CD4-positive, alpha-beta memory T cell (primary cell): ENCODE data around the gene WRNIP1. TPM values are rescaled to one million over a fixed set of nuclear protein-coding genes. Genes with fewer than 3 reads are reported as not detected.

ENCODE experiments used
- CTCF ChIA-PET: fragments of 350-600 bp; sonication (Branson Sonifier 250); formaldehyde crosslinking; loops from one replicate; lab custom pipeline; 2021; ENCODE audit warnings: inconsistent platforms; ENCODE audit not compliant: partially characterized antibody; lab: Charles Lee
- POLR2A ChIA-PET: fragments of 350-600 bp; sonication (Branson Sonifier 250); formaldehyde crosslinking; loops from one replicate; lab custom pipeline; 2021; ENCODE audit not compliant: partially characterized antibody; lab: Charles Lee
- DNase-seq, 5 donors: peaks; one replicate each; pipeline versions ENCODE4 v3.0.0 to v3.0.0-alpha.2; 2020 to 2022; ENCODE audit warnings: mixed read lengths in 1 of 5
- H3K27ac ChIP-seq: one replicate; pipeline ENCODE4 v1.7.0; 2013; ENCODE audit warnings: low read depth, low read length
- H3K27me3 ChIP-seq: 2 replicates; pipeline ENCODE4 v1.7.0; 2013; ENCODE audit warnings: mild to moderate bottlenecking, low read length, moderate library complexity; ENCODE audit not compliant: insufficient read depth
- H3K36me3 ChIP-seq: 2 replicates; pipeline ENCODE4 v1.7.0; 2013; ENCODE audit warnings: mild to moderate bottlenecking, low read length, moderate library complexity; ENCODE audit not compliant: insufficient read depth
- H3K4me1 ChIP-seq: 2 replicates; pipeline ENCODE4 v1.7.0; 2013; ENCODE audit warnings: mild to moderate bottlenecking, low read length, moderate library complexity; ENCODE audit not compliant: insufficient read depth
- H3K4me3 ChIP-seq, 2 donors: one replicate each; pipeline ENCODE4 v1.7.0; 2013; ENCODE audit warnings: low read length in 2 of 2, mild to moderate bottlenecking in 1 of 2
- H3K9me3 ChIP-seq, 2 donors: one replicate each; pipeline ENCODE4 v1.7.0; 2013; ENCODE audit warnings: low read length in 2 of 2, control low read depth in 1 of 2; ENCODE audit not compliant: control insufficient read depth in 1 of 2
- H3K27ac Mint-ChIP-seq, 7 donors: one replicate each; pipeline ENCODE4 v1.8.0; 2020 to 2021; ENCODE audit warnings: mixed read lengths in 7 of 7, mild to moderate bottlenecking in 6 of 7, inconsistent platforms in 3 of 7, moderate library complexity in 3 of 7
- H3K27me3 Mint-ChIP-seq, 2 donors: one replicate each; pipeline ENCODE4 v1.8.0; 2020 to 2021; ENCODE audit warnings: mixed read lengths in 2 of 2
- H3K36me3 Mint-ChIP-seq, 2 donors: one replicate each; pipeline ENCODE4 v1.8.0; 2020 to 2021; ENCODE audit warnings: mixed read lengths in 2 of 2, inconsistent platforms in 1 of 2, mild to moderate bottlenecking in 1 of 2
- H3K4me1 Mint-ChIP-seq, 4 donors: one replicate each; pipeline ENCODE4 v1.8.0; 2020 to 2021; ENCODE audit warnings: mixed read lengths in 4 of 4, mild to moderate bottlenecking in 1 of 4
- H3K4me3 Mint-ChIP-seq, 8 donors: one replicate each; pipeline ENCODE4 v1.8.0; 2020 to 2021; ENCODE audit warnings: mixed read lengths in 8 of 8, mild to moderate bottlenecking in 7 of 8, moderate library complexity in 6 of 8, inconsistent platforms in 3 of 8
- H3K9me3 Mint-ChIP-seq, 8 donors: one replicate each; pipeline ENCODE4 v1.8.0; 2020 to 2021; ENCODE audit warnings: mixed read lengths in 8 of 8, mild to moderate bottlenecking in 5 of 8, inconsistent platforms in 3 of 8, moderate library complexity in 1 of 8
- intact Hi-C: fragments of 100-400 bp; cut with micrococcal nuclease; formaldehyde crosslinking; loops from one replicate; pipeline ENCODE4 v1.15.1; 2023
- polyA plus RNA-seq, 2 donors: library from polyadenylated mRNA; unstranded; fragments of 300-500 nt; fragmentation: Illumina TruSeq; gene quantifications; one replicate each; pipeline ENCODE4 v1.2.3, GENCODE V29; 2021
- total RNA-seq, 2 experiments: library from RNA; stranded (reverse); gene quantifications; one replicate each; pipeline ENCODE4 v1.2.3, GENCODE V29; 2021

The WRNIP1 gene
- total RNA-seq (10 to 100 TPM; 41.1 to 42.7 TPM), polyA plus RNA-seq (10 to 100 TPM; 27.3 to 54.1 TPM)

GRCh38 chr6:2765166-2765895 lies at the start of gene WRNIP1:
WRNIP1 (plus strand) TSS chr6:2765393; CDS start chr6:2765623, 230 bp downstream.
- H3K27me3 Mint-ChIP-seq: peaks cover 0 to 1% of the 10 kb centered on the region in 2 donors
- H3K27ac ChIP-seq: peak within 1 kb of the TSS; percentile 90
- POLR2A ChIA-PET: interaction anchor here (0.6 to 6.0 kb wide), 31 partner anchors 8 to 1370 kb away, joined by 3 to 75 read pairs (median 4); partner anchors contain the start of genes ECI2, RIPK1 and SERPINB1
- no peaks in the 10 kb centered on the region for H3K27me3 ChIP-seq
- peak; percentile 95 to 98 (median 98) for DNase-seq
- H3K4me1 Mint-ChIP-seq: peaks cover 33 to 63% (median 43%) of the 10 kb centered on the region in 4 donors
- H3K27ac Mint-ChIP-seq: peak within 1 kb of the TSS; percentile 98 to 100 (median 99)
- H3K9me3 Mint-ChIP-seq: peaks cover 0 to 1% (median 0%) of the 10 kb centered on the region in 8 donors
- H3K4me3 Mint-ChIP-seq: peak within 1 kb of the TSS; percentile 93 to 97 (median 95)
- peaks cover 7 to 19% of the 10 kb centered on the region in 2 donors for H3K36me3 Mint-ChIP-seq
- intact Hi-C loops: loop anchor here (1.0 to 10.0 kb wide), 9 partner anchors 76 to 1370 kb away; partner anchors contain the start of genes ECI2, PSMG4, RIPK1 and SERPINB1
- H3K9me3 ChIP-seq: no peaks in the 10 kb centered on the region
- CTCF ChIA-PET: interaction anchor here (0.6 to 5.8 kb wide), 8 partner anchors 15 to 1242 kb away, joined by 3 to 26 read pairs (median 3); partner anchors contain the start of gene MYLK4
- H3K36me3 ChIP-seq: no peaks in the 10 kb centered on the region
- peak within 1 kb of the TSS; percentile 63 to 79 for H3K4me3 ChIP-seq
- H3K4me1 ChIP-seq: peaks cover 45% of the 10 kb centered on the region

GRCh38 chr6:2715737-2716136 lies 49.5 kb upstream of the WRNIP1 start:
- ChIA-PET POLR2A (no interaction called here), CTCF (no interaction called here)
- Mint-ChIP-seq H3K9me3 (peaks cover 0 to 12% (median 2%) of the 10 kb centered on the region in 8 donors), H3K4me1 (no peaks in the 10 kb centered on the region), H3K27me3 (peaks cover 5 to 6% of the 10 kb centered on the region in 2 donors), H3K27ac (no peak overlapping the region), H3K36me3 (peaks cover 0 to 8% of the 10 kb centered on the region in 2 donors), H3K4me3 (no peak overlapping the region)
- no peak for DNase-seq
- Histone ChIP-seq H3K27ac (no peak overlapping the region), H3K4me3 (no peak overlapping the region), H3K36me3 (no peaks in the 10 kb centered on the region), H3K9me3 (no peaks in the 10 kb centered on the region), H3K4me1 (no peaks in the 10 kb centered on the region), H3K27me3 (no peaks in the 10 kb centered on the region)
- intact Hi-C loops: no loop called here

GRCh38 chr6:2716936-2717700 lies 48.1 kb upstream of the WRNIP1 start:
- Mint-ChIP-seq H3K27ac (no peak overlapping the region), H3K9me3 (peaks cover 0 to 8% (median 5%) of the 10 kb centered on the region in 8 donors), H3K4me1 (no peaks in the 10 kb centered on the region), H3K27me3 (peaks cover 1 to 2% of the 10 kb centered on the region in 2 donors), H3K4me3 (no peak overlapping the region), H3K36me3 (peaks cover 3 to 15% of the 10 kb centered on the region in 2 donors)
- no peak for DNase-seq
- H3K36me3 ChIP-seq: no peaks in the 10 kb centered on the region
- ChIA-PET CTCF (no interaction called here), POLR2A (no interaction called here)
- no peak overlapping the region for H3K4me3 ChIP-seq
- intact Hi-C loops: no loop called here
- H3K4me1 ChIP-seq: no peaks in the 10 kb centered on the region
- H3K27me3 ChIP-seq: no peaks in the 10 kb centered on the region
- no peaks in the 10 kb centered on the region for H3K9me3 ChIP-seq
- H3K27ac ChIP-seq: no peak overlapping the region

GRCh38 chr6:2718334-2719092 lies 46.7 kb upstream of the WRNIP1 start:
- Histone ChIP-seq H3K4me3 (no peak overlapping the region), H3K27ac (no peak overlapping the region), H3K36me3 (no peaks in the 10 kb centered on the region), H3K27me3 (no peaks in the 10 kb centered on the region), H3K4me1 (no peaks in the 10 kb centered on the region), H3K9me3 (no peaks in the 10 kb centered on the region)
- no peaks in the 10 kb centered on the region for H3K4me1 Mint-ChIP-seq
- no peak for DNase-seq
- peaks cover 0 to 13% (median 6%) of the 10 kb centered on the region in 8 donors for H3K9me3 Mint-ChIP-seq
- H3K27ac Mint-ChIP-seq: no peak overlapping the region
- no peak overlapping the region for H3K4me3 Mint-ChIP-seq
- peaks cover 3 to 15% of the 10 kb centered on the region in 2 donors for H3K36me3 Mint-ChIP-seq
- peaks cover 1 to 2% of the 10 kb centered on the region in 2 donors for H3K27me3 Mint-ChIP-seq
- intact Hi-C loops: no loop called here
- CTCF ChIA-PET: no interaction called here
- POLR2A ChIA-PET: no interaction called here

GRCh38 chr6:2719093-2719455 lies 46.1 kb upstream of the WRNIP1 start:
- H3K4me3 ChIP-seq: no peak overlapping the region
- DNase-seq: no peak
- no peak overlapping the region for H3K27ac ChIP-seq
- Mint-ChIP-seq H3K27me3 (peaks cover 2% of the 10 kb centered on the region in 2 donors), H3K4me1 (no peaks in the 10 kb centered on the region), H3K4me3 (no peak overlapping the region), H3K27ac (no peak overlapping the region), H3K9me3 (peaks cover 0 to 13% (median 7%) of the 10 kb centered on the region in 8 donors), H3K36me3 (peaks cover 3 to 15% of the 10 kb centered on the region in 2 donors)
- no peaks in the 10 kb centered on the region for H3K9me3 ChIP-seq
- H3K27me3 ChIP-seq: no peaks in the 10 kb centered on the region
- ChIA-PET POLR2A (no interaction called here), CTCF (no interaction called here)
- intact Hi-C loops: no loop called here
- no peaks in the 10 kb centered on the region for H3K36me3 ChIP-seq
- no peaks in the 10 kb centered on the region for H3K4me1 ChIP-seq

- no peaks in the 10 kb centered on the region for H3K4me1 Mint-ChIP-seq
- ChIA-PET POLR2A (no interaction called here), CTCF (no interaction called here)
- Histone ChIP-seq H3K4me1 (no peaks in the 10 kb centered on the region), H3K27me3 (peaks cover 3% of the 10 kb centered on the region), H3K4me3 (no peak overlapping the region), H3K36me3 (no peaks in the 10 kb centered on the region), H3K9me3 (no peaks in the 10 kb centered on the region), H3K27ac (no peak overlapping the region)
- H3K4me3 Mint-ChIP-seq: no peak overlapping the region
- H3K36me3 Mint-ChIP-seq: peaks cover 3 to 15% of the 10 kb centered on the region in 2 donors
- DNase-seq: no peak
- H3K27ac Mint-ChIP-seq: no peak overlapping the region
- peaks cover 0 to 13% (median 7%) of the 10 kb centered on the region in 8 donors for H3K9me3 Mint-ChIP-seq
- intact Hi-C loops: no loop called here
- H3K27me3 Mint-ChIP-seq: peaks cover 2 to 4% of the 10 kb centered on the region in 2 donors
Measured at GRCh38 chr6:2721219-2721618, 44.0 kb upstream of the WRNIP1 start.
